ENCODE measurements around the gene MYO16.

- TF ChIP-seq CTCF (conservative IDR thresholded peaks at IDR 0.05; ENCODE audit: low read length) = no peak
- no peak for TF ChIP-seq EZH2phosphoT487 (IDR thresholded peaks at IDR 0.05; ENCODE audit: borderline replicate concordance)
Observed at GRCh38 chr13:109110159-109110558, 480.7 kb downstream of the MYO16 start.
